HepG2 (cell line): Measurements from ENCODE around the gene RAN. TPM values are rescaled to one million over a fixed set of nuclear protein-coding genes. Genes with fewer than 3 reads are reported as not detected.

Experiments
- ATF6 ChIP-seq: sonication (generic); formaldehyde crosslinking; conservative IDR thresholded peaks from 2 replicates; pipeline ENCODE4 v1.4.0; 2020; ENCODE audit warnings: missing genetic modification reagents
- DZIP1 ChIP-seq: sonication (generic); formaldehyde crosslinking; IDR thresholded peaks from 2 replicates; pipeline ENCODE4 v1.5.0; 2020; ENCODE audit warnings: mild to moderate bottlenecking, missing genetic modification reagents
- EP300 ChIP-seq, 3 experiments: sonication (generic) in 1 of 3; formaldehyde crosslinking in 1 of 3; IDR thresholded peaks; 2 replicates each; pipeline versions ENCODE4 v1.5.1 to v1.6.1; 2011 to 2020; ENCODE audit warnings: low read depth in 2 of 3, low read length in 2 of 3, borderline replicate concordance in 1 of 3, improper control_type of control experiment in 1 of 3, mild to moderate bottlenecking in 1 of 3, missing genetic modification reagents in 1 of 3, moderate library complexity in 1 of 3
- GRHL1 ChIP-seq: sonication (generic); formaldehyde crosslinking; conservative IDR thresholded peaks from 2 replicates; pipeline ENCODE4 v1.8.0; 2022; ENCODE audit warnings: missing genetic modification reagents
- HDAC1 ChIP-seq: sonication (generic); formaldehyde crosslinking; IDR thresholded peaks from 2 replicates; pipeline ENCODE4 v1.5.1; 2020; ENCODE audit warnings: mild to moderate bottlenecking, missing genetic modification reagents
- HES4 ChIP-seq: sonication (generic); formaldehyde crosslinking; IDR thresholded peaks from 2 replicates; pipeline ENCODE4 v1.9.0; 2021; ENCODE audit warnings: mild to moderate bottlenecking, missing genetic modification reagents, borderline replicate concordance
- HOXA3 ChIP-seq: sonication (generic); formaldehyde crosslinking; IDR thresholded peaks from 2 replicates; pipeline ENCODE4 v1.5.0; 2020; ENCODE audit warnings: missing genetic modification reagents
- KMT2A ChIP-seq: sonication (generic); formaldehyde crosslinking; IDR thresholded peaks from 2 replicates; pipeline ENCODE4 v1.4.0; 2020; ENCODE audit warnings: missing genetic modification reagents
- MEIS2 ChIP-seq: sonication (generic); formaldehyde crosslinking; IDR thresholded peaks from 2 replicates; pipeline ENCODE4 v1.9.0; 2021; ENCODE audit warnings: mild to moderate bottlenecking, missing genetic modification reagents
- MNT ChIP-seq: fragments of 450-650 bp; IDR thresholded peaks from 2 replicates; pipeline ENCODE4 v1.6.1; 2016
- SNAPC2 ChIP-seq: sonication (generic); formaldehyde crosslinking; IDR thresholded peaks from 2 replicates; pipeline ENCODE4 v1.8.1; 2022; ENCODE audit warnings: mild to moderate bottlenecking, missing genetic modification reagents
- ZBTB25 ChIP-seq: IDR thresholded peaks from 2 replicates; pipeline ENCODE4 v1.6.1; 2018; ENCODE audit warnings: missing genetic modification reagents
- ZFP1 ChIP-seq: IDR thresholded peaks from 2 replicates; pipeline ENCODE4 v1.6.1; 2016
- ZNF276 ChIP-seq: sonication (generic); formaldehyde crosslinking; IDR thresholded peaks from 2 replicates; pipeline ENCODE4 v1.4.0; 2020; ENCODE audit warnings: mild to moderate bottlenecking, low read depth, missing genetic modification reagents
- ZNF709 ChIP-seq: sonication (generic); formaldehyde crosslinking; IDR thresholded peaks from 2 replicates; pipeline ENCODE4 v1.5.0; 2020; ENCODE audit warnings: mild to moderate bottlenecking, missing genetic modification reagents
- ZSCAN9 ChIP-seq: IDR thresholded peaks from 2 replicates; pipeline ENCODE4 v1.6.1; 2016; ENCODE audit warnings: borderline replicate concordance
- polyA plus RNA-seq, 8 experiments: library from polyadenylated mRNA; depleted of rRNA in 3 of 8; stranded (reverse) in 7 of 8; unstranded in 1 of 8; fragments of >200 nt; fragmentation: Illumina TruSeq in 4 of 8; extraction: Trizol in 4 of 8; gene quantifications; 2 replicates each; pipeline versions ENCODE4 v1.2.1 to v1.2.3, GENCODE V29; 2011 to 2016; ENCODE audit warnings: low read depth in 4 of 8, missing spikeins in 1 of 8, mixed read lengths in 1 of 8; ENCODE audit not compliant: insufficient read depth in 1 of 8
- total RNA-seq, 5 experiments: library from RNA; depleted of rRNA; stranded (reverse); fragments of >200 nt; fragmentation: Illumina TruSeq; extraction: Trizol; gene quantifications; 2 replicates each; pipeline ENCODE4 v1.2.3, GENCODE V29; 2016; ENCODE audit warnings: low read depth in 1 of 5

Gene RAN
- total and polyA plus RNA-seq, 2 of the 13 experiments (the other 11 are each of a cell fraction or from before 2014, with no cell fraction given), result 1,335 to 1,630 TPM

- TF ChIP-seq ATF6, result no peak
- TF ChIP-seq ZBTB25, result peak; percentile 28; the same call in 1 of the 2 replicates
- TF ChIP-seq SNAPC2 (CRISPR knock-in tag), result no peak
- no peak for TF ChIP-seq HES4 (CRISPR knock-in tag)
- peak; percentile 71; the same call in 1 of the 2 replicates for TF ChIP-seq ZSCAN9 (CRISPR knock-in tag)
- TF ChIP-seq KMT2A, result peak; percentile 50; the same call in 1 of the 2 replicates
- TF ChIP-seq DZIP1 (CRISPR knock-in tag), result no peak
- TF ChIP-seq MNT, result no peak
- 0 out of 2 replicates have a peak, but pooled peaks have one; percentile 28 for TF ChIP-seq ZFP1 (CRISPR knock-in tag)
- peak; percentile 79; the same call in 1 of the 2 replicates for TF ChIP-seq HOXA3
- 0 out of 2 replicates have a peak, but pooled peaks have one; percentile 15 for TF ChIP-seq HDAC1 (CRISPR knock-in tag)
- no peak for TF ChIP-seq ZNF709 (CRISPR knock-in tag)
- TF ChIP-seq MEIS2, result no peak
- no peak for TF ChIP-seq ZNF276 (CRISPR knock-in tag)
- no peak for TF ChIP-seq GRHL1 (CRISPR knock-in tag)
- TF ChIP-seq EP300 (IDR thresholded peaks at IDR 0.05; ENCODE audit: low read depth in 2 of 2, low read length in 2 of 2), result no peak
- 0 out of 2 replicates have a peak, but pooled peaks have one; percentile 14 for TF ChIP-seq EP300 (CRISPR knock-in tag; IDR thresholded peaks at IDR 0.05; ENCODE audit: borderline replicate concordance)
These were observed 1.2 kb upstream of the RAN start (continued) for GRCh38 chr12:130870442-130871285.
